Activated T-helper 1 cell treated with Interleukin-2 at 50 U/mL for 16 hours (primary cell): ENCODE results near the gene CNN1.
"Not testable (repeated sequence)": the region's sequence is repeated elsewhere in the genome, so short reads cannot be mapped to it uniquely, and the experiment has no call there.

Source experiments
- DNase-seq: peaks from one replicate; pipeline ENCODE4 v3.0.0-alpha.2; 2020; ENCODE audit warnings: low read depth

CNN1 gene

GRCh38 chr19:11566164-11566563 is 27.5 kb downstream of the CNN1 start:
- no peak for DNase-seq

GRCh38 chr19:11570039-11570462 is 31.4 kb downstream of the CNN1 start:
- DNase-seq: no peak

- DNase-seq: not testable (repeated sequence)
Measured at GRCh38 chr19:11573354-11573753, 34.7 kb downstream of the CNN1 start.

- not testable (repeated sequence) for DNase-seq
Measured at GRCh38 chr19:11573763-11574162, 35.1 kb downstream of the CNN1 start.

GRCh38 chr19:11574689-11575088 is 36.0 kb downstream of the CNN1 start:
- DNase-seq: no peak

GRCh38 chr19:11576227-11576626 is 37.6 kb downstream of the CNN1 start:
- no peak for DNase-seq

DNA sequence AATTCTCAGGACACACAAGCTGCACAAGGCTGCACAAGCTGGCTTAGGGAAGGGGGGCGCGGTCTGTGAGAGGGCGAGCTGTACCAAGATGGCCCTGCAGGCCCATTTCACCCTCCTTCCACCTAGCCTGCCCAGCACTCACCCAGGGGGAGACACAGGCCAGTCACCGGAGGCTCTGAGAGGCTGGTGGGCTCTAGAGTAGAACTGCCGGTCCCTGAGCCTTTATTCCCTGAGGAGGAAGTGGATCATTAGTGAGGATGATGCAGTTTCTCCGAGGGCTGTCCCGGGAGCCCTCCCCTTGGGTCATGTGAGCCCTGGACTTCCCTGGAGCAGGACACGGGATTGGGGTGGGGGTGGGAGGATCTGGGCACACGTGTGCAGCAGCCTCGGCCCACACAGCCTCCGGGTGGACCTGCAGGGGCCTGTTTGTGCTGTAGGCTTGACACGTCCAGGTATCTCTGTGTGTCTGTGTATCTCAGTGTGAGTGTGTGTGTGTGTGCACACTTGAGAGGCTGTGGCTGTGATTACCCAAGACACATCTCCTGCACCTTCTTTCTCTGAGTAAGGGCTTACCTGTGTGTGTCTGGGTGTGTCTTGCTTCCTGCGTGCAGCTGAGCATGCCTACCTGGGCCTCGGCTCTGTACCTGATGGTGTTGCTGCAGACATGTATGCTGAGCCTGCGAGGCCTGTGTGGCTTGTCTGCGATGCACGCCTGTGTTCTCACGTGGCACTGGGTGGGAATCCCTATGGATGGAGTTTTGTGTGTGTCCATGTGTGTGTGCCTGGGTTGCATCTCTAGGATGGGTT is 39.0 kb downstream of the CNN1 start, which contains the start of gene ACP5:
Gene ACP5 (minus strand): TSS at position 195 of the 807 bp plus-strand sequence. CDS start 328 bp downstream, outside the sequence.
- no peak for DNase-seq

DNA sequence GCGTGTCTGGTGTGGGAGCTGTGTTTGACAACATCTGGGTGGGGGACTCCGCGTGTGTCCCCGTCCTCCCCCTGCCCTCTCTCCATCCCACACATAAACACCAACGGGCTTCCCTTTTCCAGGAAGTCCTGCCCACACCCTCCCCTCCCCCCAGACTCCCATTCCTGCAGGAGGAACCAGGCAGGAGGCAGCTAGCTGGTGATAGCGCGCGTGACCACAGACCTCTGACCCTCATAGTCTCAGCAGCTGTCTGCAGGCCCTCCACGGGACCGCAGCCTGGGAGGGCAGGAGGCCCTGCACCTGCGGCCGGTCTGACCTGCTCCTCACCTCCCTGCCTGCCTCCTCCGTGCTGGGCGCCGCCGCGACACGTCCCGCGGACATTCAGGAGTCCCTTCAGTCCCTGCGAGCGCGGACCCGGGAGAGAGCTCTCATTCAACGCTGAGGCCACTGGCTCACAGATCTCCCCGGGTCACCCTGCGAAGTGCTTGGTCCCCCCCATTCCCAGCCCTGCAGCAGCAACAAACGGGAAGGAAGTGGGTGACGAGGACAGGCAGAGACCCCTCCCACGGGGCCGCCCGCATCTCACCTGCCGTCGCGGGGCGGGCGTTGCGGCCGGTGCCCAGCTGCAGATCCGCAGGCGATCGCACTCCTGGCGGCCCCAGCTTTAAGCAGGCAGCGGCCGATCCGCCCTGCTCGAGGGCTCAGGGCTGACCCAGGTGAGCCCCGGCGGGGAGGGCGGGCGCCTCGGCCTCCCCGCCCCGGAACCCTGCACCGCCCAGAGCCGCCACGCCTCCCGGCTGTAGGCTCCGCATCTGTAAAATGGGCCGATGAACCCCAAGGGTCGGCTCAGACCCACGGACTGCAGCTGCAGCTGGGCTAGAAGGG is 39.8 kb downstream of the CNN1 start:
- DNase-seq: peak; percentile 6

GRCh38 chr19:11580116-11580515 is 41.5 kb downstream of the CNN1 start:
- no peak for DNase-seq

- DNase-seq: no peak
Measured at GRCh38 chr19:11581740-11582139, 43.1 kb downstream of the CNN1 start.

DNA sequence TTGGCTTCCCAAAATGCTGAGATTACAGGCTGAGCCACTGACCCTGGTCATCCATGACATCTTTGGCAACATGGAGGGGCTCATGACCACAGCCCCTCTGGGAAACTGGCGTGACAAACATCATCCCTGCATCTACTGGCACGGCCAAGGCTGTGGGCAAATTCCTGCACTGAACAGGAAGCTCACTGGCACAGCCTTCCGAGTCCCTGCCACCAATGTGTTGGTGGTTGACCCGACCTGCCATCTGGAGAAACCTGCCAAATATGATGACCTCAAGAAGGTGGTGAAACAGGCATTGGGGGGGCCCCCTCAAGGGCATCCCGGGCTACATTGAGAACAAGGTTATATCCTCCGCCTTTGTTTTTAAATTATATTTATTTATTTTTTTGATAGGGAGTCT is 47.7 kb downstream of the CNN1 start:
- DNase-seq: no peak

GRCh38 chr19:11587302-11587974 is 48.8 kb downstream of the CNN1 start:
- DNase-seq: peak; percentile 52

DNA sequence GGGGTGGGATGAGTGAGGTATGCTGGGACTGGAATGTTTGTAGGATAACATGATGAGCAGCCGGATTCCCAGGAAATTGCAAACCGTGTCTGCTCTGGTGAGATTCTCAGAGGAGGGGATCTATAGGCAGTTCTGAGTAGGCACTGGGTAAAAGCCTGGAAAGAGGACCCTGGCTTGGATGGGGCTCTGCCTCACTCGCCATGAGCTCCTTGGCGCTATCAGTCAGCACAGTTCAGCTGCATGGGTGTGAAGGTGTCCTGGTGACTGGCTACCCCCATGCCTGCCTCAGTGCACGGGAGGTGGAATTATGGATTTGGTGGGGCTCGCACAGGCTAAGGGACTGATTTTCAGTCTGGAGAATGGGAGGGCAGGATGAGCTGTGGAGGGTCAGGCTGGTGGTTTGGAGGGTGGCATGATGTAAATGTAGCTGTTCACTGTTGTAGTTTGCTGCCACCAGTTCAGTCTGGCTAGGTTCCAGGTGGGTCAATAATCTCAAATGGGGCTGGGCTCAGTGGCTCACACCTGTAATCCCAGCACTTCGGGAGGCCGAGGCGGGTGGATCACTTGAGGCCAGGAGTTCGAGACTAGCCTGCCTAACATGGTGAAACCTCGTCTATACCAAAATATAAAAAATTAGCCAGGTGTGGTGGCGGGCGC is 49.5 kb downstream of the CNN1 start:
- DNase-seq: no peak

DNA sequence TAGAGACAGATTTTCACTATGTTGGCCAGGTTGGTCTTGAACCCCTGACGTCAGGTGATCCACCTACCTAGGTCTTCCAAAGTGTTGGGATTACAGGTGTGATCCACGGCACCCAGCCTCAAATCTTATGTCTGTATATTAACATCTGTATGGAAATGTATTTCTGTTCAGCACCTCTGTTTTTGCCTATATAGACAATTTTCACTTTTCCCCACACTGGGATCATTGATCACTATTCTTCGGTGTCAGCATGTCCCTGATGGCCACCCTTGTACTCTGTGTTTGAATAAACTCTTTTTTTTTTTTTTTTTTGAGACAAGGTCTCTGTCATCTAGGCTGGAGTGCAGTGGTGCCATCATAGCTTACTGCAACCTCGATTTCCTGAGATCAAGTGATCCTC is 55.4 kb downstream of the CNN1 start:
- no peak for DNase-seq

GRCh38 chr19:11596156-11596555 is 57.5 kb downstream of the CNN1 start:
- no peak for DNase-seq

DNA sequence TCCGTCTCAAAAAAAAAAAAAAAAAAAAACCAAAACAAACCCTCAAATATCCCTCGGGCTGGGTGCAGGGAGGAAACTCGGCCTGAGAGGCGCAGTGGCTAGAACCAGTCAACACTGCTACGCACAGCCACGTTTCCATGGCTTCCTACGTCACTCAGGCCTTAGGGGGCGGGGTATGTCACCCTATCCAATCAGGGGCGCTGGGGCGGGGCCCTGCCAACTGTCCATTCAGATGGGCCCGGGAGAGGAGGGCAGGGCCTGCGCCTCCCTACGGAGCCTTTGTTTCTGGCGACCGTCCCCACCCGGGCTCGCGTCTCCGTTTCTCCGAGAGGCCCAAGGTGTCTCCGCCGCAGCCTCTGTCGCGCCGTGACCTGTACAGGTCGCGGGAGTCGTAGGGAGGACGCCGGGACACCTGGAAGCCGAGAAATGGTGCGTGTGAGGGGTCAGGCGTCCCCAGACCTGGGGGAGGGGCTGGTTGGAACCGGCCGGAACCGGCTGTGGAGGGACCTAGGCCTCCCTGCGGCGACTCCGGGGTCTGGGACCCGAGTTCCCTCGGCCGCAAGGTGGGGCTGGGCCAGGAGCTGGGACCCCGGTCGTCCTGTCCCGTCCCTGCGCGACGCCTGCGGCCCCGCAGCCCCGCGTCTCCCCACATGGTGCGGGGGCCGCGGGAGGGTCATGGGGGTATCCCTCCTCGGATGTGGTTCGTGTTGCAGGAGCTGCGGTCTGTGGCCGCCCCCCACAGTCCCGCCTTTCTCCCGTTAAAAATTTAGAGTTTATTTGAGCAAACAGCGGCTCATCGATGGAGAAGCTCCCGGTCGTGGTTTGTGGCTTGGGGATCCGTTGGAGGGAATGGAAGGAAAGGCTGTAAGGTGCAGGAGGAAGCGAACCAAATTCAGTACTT is 58.8 kb downstream of the CNN1 start, which contains the start of gene ZNF627:
Gene ZNF627 (plus strand): TSS at position 282 of the 901 bp plus-strand sequence. CDS start 145 bp downstream, at position 427.
- DNase-seq: peak; percentile 91

DNA sequence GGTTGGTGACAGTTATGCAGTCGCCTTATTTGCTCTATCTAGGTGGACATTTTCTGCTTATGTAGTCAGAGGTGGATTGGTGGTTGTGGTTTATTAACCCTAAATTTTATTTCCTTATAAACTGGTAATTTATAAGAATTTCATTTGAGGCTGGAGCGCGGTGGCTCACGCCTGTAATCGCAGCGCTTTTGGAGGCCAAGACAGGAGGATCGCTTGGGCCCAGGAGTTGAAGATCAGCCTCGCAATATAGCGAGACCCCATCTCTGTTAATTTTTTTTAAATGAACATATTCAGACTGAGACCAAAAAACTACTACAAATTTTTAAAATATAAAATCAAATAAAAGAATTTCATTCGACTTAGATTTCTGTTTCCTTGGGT is 59.4 kb downstream of the CNN1 start:
- no peak for DNase-seq

- DNase-seq: no peak
Measured at GRCh38 chr19:11598746-11599145, 60.1 kb downstream of the CNN1 start.

- DNase-seq: not testable (repeated sequence)
Measured at GRCh38 chr19:11599704-11600103, 61.1 kb downstream of the CNN1 start.
